SK-N-SH treated with all-trans-retinoic acid at 6 μM for 48 hours (cell line): ENCODE results near the gene RIMBP2.
"Not testable (repeated sequence)": the region's sequence is repeated elsewhere in the genome, so short reads cannot be mapped to it uniquely, and the experiment has no call there.

ENCODE experiments used
- ARNTL ChIP-seq: fragments of 450-650 bp; formaldehyde crosslinking; IDR thresholded peaks from 2 replicates; pipeline ENCODE4 v1.5.0; 2020; ENCODE audit warnings: low read depth, mild to moderate bottlenecking, moderate library complexity, borderline replicate concordance
- BACH2 ChIP-seq: fragments of 250-450 bp; sonication (Bioruptor Pico); IDR thresholded peaks from 2 replicates; pipeline ENCODE4 v1.9.0; 2021; ENCODE audit warnings: mild to moderate bottlenecking, borderline replicate concordance
- CSDC2 ChIP-seq: fragments of 250-450 bp; sonication (Bioruptor Pico); IDR thresholded peaks from 2 replicates; pipeline ENCODE4 v1.5.0; 2020; ENCODE audit warnings: mild to moderate bottlenecking, moderate library complexity
- CSRNP3 ChIP-seq: fragments of 250-450 bp; sonication (Bioruptor Pico); IDR thresholded peaks from 2 replicates; pipeline ENCODE4 v1.5.1; 2021; ENCODE audit warnings: mild to moderate bottlenecking, moderate library complexity
- GLIS3 ChIP-seq: fragments of 250-450 bp; sonication (Bioruptor Pico); IDR thresholded peaks from 2 replicates; pipeline ENCODE4 v1.5.0; 2020; ENCODE audit warnings: mild to moderate bottlenecking, moderate library complexity
- PATZ1 ChIP-seq: fragments of 250-450 bp; sonication (Bioruptor Pico); IDR thresholded peaks from 2 replicates; pipeline ENCODE4 v1.8.0; 2020; ENCODE audit warnings: mild to moderate bottlenecking, moderate library complexity, borderline replicate concordance
- POU6F1 ChIP-seq: fragments of 250-450 bp; sonication (Bioruptor Pico); IDR thresholded peaks from 2 replicates; pipeline ENCODE4 v1.8.0; 2021; ENCODE audit warnings: low read depth, mild to moderate bottlenecking, moderate library complexity, borderline replicate concordance
- PPARA ChIP-seq: fragments of 250-450 bp; sonication (Bioruptor Pico); IDR thresholded peaks from 2 replicates; pipeline ENCODE4 v1.5.0; 2020; ENCODE audit warnings: mild to moderate bottlenecking, borderline replicate concordance
- RARB ChIP-seq: fragments of 250-450 bp; sonication (Bioruptor Pico); IDR thresholded peaks from 2 replicates; pipeline ENCODE4 v1.8.0; 2021; ENCODE audit warnings: mild to moderate bottlenecking, moderate library complexity
- TCF4 ChIP-seq: fragments of 250-450 bp; sonication (Bioruptor Pico); IDR thresholded peaks from 2 replicates; pipeline ENCODE4 v1.8.0; 2021; ENCODE audit warnings: mild to moderate bottlenecking, moderate library complexity, borderline replicate concordance
- TSHZ2 ChIP-seq: fragments of 250-450 bp; sonication (Bioruptor Pico); IDR thresholded peaks from 2 replicates; pipeline ENCODE4 v1.5.0; 2020; ENCODE audit warnings: mild to moderate bottlenecking, moderate library complexity
- ZNF565 ChIP-seq: fragments of 450-650 bp; formaldehyde crosslinking; conservative IDR thresholded peaks from 2 replicates; pipeline ENCODE4 v1.5.0; 2020; ENCODE audit warnings: low read depth, mild to moderate bottlenecking, moderate library complexity
- ZNF8 ChIP-seq: fragments of 450-650 bp; formaldehyde crosslinking; IDR thresholded peaks from 2 replicates; pipeline ENCODE4 v1.5.0; 2020; ENCODE audit warnings: mild to moderate bottlenecking, moderate library complexity

GRCh38 chr12:130646191-130646590 lies 69.9 kb downstream of the RIMBP2 start:
- not testable (repeated sequence) for TF ChIP-seq PATZ1, CSDC2, GLIS3, BACH2, ARNTL, PPARA, TCF4, CSRNP3, RARB, POU6F1, TSHZ2, ZNF8, ZNF565 (CRISPR knock-in tag)
